HepG2 (cell line): ENCODE results near the gene CAPN13. TPM values are rescaled to one million over a fixed set of nuclear protein-coding genes. Genes with fewer than 3 reads are reported as not detected.

ENCODE experiments used
- ATAC-seq: fragments of 200-7000 bp; cut with Tn5 transposase; 3 replicates; pipeline ENCODE4 v1.9.1; 2020; ENCODE audit warnings: mild to moderate bottlenecking, moderate library complexity
- BruUV-seq: library from RNA; stranded (reverse); fragments of 400-500 nt; replicated peaks from 2 replicates; lab custom pipeline; 2021; lab: Mats Ljungman, UMichigan
- CTCF ChIA-PET: fragments of 300-600 bp; formaldehyde crosslinking; extraction: SDS; loops from one replicate; lab custom pipeline; 2021; ENCODE audit warnings: low total read pairs, inconsistent platforms, low intra/inter-chr PET ratio; lab: Yijun Ruan, JAX
- POLR2A ChIA-PET: fragments of 350-600 bp; sonication (Branson Sonifier 250); formaldehyde crosslinking; loops from one replicate; lab custom pipeline; 2020; ENCODE audit warnings: antibody characterized with exemption, inconsistent platforms; lab: Yijun Ruan, JAX
- DNase-seq: peaks from one replicate; pipeline ENCODE4 v3.0.0-alpha.2; 2015; ENCODE audit warnings: low spot score
- FAIRE-seq: peaks from 3 replicates; lab custom pipeline; 2011; peaks lifted over from hg19 to GRCh38; lab: Jason Lieb, UNC
- H2AFZ ChIP-seq: one replicate; pipeline ENCODE4 v1.6.1; 2011; ENCODE audit warnings: low read length, inconsistent platforms
- H3K27ac ChIP-seq: fragments of 300-600 bp; 3 replicates; pipeline ENCODE4 v1.8.0; 2011; ENCODE audit warnings: mixed run types, mild to moderate bottlenecking, mixed read lengths, low read length, inconsistent platforms; ENCODE audit not compliant: insufficient read depth; ENCODE audit errors: extremely low read length
- H3K27me3 ChIP-seq, 2 experiments: fragments of 200-600 bp in 1 of 2; 2 replicates in 1 of 2; 3 replicates in 1 of 2; pipeline versions ENCODE4 v1.6.0 to v1.8.0; 2011; ENCODE audit warnings: low read length in 2 of 2, mild to moderate bottlenecking in 2 of 2, moderate library complexity in 2 of 2, inconsistent platforms in 1 of 2; ENCODE audit not compliant: insufficient read depth in 2 of 2, control insufficient read depth in 1 of 2
- H3K36me3 ChIP-seq, 2 experiments: fragments of 200-600 bp in 1 of 2; replicated peaks in 1 of 2; 2 replicates in 1 of 2; 3 replicates in 1 of 2; pipeline versions ENCODE4 v1.5.1 to v1.8.0; 2011; ENCODE audit warnings: low read length in 2 of 2, inconsistent platforms in 1 of 2; ENCODE audit not compliant: insufficient read depth in 2 of 2, control insufficient read depth in 1 of 2
- H3K4me1 ChIP-seq: 2 replicates; pipeline ENCODE4 v1.5.1; 2012; ENCODE audit warnings: low read length, inconsistent platforms; ENCODE audit not compliant: insufficient read depth
- H3K4me2 ChIP-seq: 2 replicates; pipeline ENCODE4 v1.6.0; 2011; ENCODE audit warnings: low read depth, low read length, inconsistent platforms
- H3K4me3 ChIP-seq, 3 experiments: fragments of 200-600 bp in 1 of 3; sonication (generic), shearing (Covaris generic) in 1 of 3; replicated peaks in 1 of 3; 2 replicates each; pipeline ENCODE4 v1.5.1; 2011 to 2016; ENCODE audit warnings: low read length in 3 of 3, inconsistent platforms in 2 of 3, low read depth in 2 of 3, mild to moderate bottlenecking in 2 of 3, control low read depth in 1 of 3, mixed read lengths in 1 of 3; ENCODE audit not compliant: insufficient read depth in 1 of 3
- H3K79me2 ChIP-seq: one replicate; pipeline ENCODE4 v1.6.1; 2011; ENCODE audit warnings: low read length, inconsistent platforms; ENCODE audit not compliant: insufficient read depth
- H3K9ac ChIP-seq: 2 replicates; pipeline ENCODE4 v1.6.0; 2011; ENCODE audit warnings: mild to moderate bottlenecking, low read depth, low read length, inconsistent platforms; ENCODE audit not compliant: insufficient read depth
- H3K9me3 ChIP-seq: 2 replicates; pipeline ENCODE4 v1.5.1; 2012; ENCODE audit warnings: mild to moderate bottlenecking, low read length
- H4K20me1 ChIP-seq: 2 replicates; pipeline ENCODE4 v1.6.0; 2011; ENCODE audit warnings: inconsistent platforms, mild to moderate bottlenecking, low read length, moderate library complexity; ENCODE audit not compliant: insufficient read depth
- ASH2L ChIP-seq: fragments of 300-600, 200-600 bp; sonication (generic); IDR thresholded peaks from 2 replicates; pipeline ENCODE4 v1.7.0; 2017; ENCODE audit warnings: low read depth, mild to moderate bottlenecking, moderate library complexity, mixed read lengths, low read length; ENCODE audit not compliant: insufficient read length
- EED ChIP-seq: sonication (generic); formaldehyde crosslinking; IDR thresholded peaks from 2 replicates; pipeline ENCODE4 v1.5.0; 2020; ENCODE audit warnings: mild to moderate bottlenecking, missing genetic modification reagents
- HINFP ChIP-seq: sonication (generic); formaldehyde crosslinking; IDR thresholded peaks from 2 replicates; pipeline ENCODE4 v1.4.0; 2020; ENCODE audit warnings: low read depth, mild to moderate bottlenecking, missing genetic modification reagents
- HNRNPLL ChIP-seq: fragments of 200-400 bp; formaldehyde crosslinking; IDR thresholded peaks from 2 replicates; pipeline ENCODE4 v1.6.1; 2017; ENCODE audit warnings: mild to moderate bottlenecking, low read depth, low read length; ENCODE audit not compliant: poor library complexity, severe bottlenecking
- ISL2 ChIP-seq: sonication (generic); formaldehyde crosslinking; IDR thresholded peaks from 2 replicates; pipeline ENCODE4 v1.5.0; 2020; ENCODE audit warnings: missing genetic modification reagents
- ISX ChIP-seq: sonication (generic); formaldehyde crosslinking; conservative IDR thresholded peaks from 2 replicates; pipeline ENCODE4 v1.5.0; 2020; ENCODE audit warnings: missing genetic modification reagents
- MED1 ChIP-seq: sonication (generic); formaldehyde crosslinking; IDR thresholded peaks from 2 replicates; pipeline ENCODE4 v1.4.0; 2020; ENCODE audit warnings: missing genetic modification reagents
- MXD4 ChIP-seq: IDR thresholded peaks from 2 replicates; pipeline ENCODE4 v1.6.1; 2016; ENCODE audit warnings: mild to moderate bottlenecking, missing biosample characterization, missing genetic modification reagents
- NKX3-1 ChIP-seq: sonication (generic); formaldehyde crosslinking; IDR thresholded peaks from 2 replicates; pipeline ENCODE4 v1.5.0; 2020; ENCODE audit warnings: missing genetic modification reagents
- RFX5 ChIP-seq: IDR thresholded peaks from 2 replicates; pipeline ENCODE4 v1.6.1; 2011; ENCODE audit warnings: low read depth, low read length, improper control_type of control experiment
- RXRA ChIP-seq: sonication (generic); formaldehyde crosslinking; IDR thresholded peaks from 2 replicates; pipeline ENCODE4 v1.5.1; 2020; ENCODE audit warnings: missing genetic modification reagents
- SIN3B ChIP-seq: fragments of 150-350 bp; IDR thresholded peaks from 2 replicates; pipeline ENCODE4 v1.6.1; 2014; ENCODE audit warnings: low read length
- YEATS4 ChIP-seq: sonication (generic); formaldehyde crosslinking; IDR thresholded peaks from 2 replicates; pipeline ENCODE4 v1.4.0; 2020; ENCODE audit warnings: missing genetic modification reagents, borderline replicate concordance
- ZMYM3 ChIP-seq: sonication (generic); formaldehyde crosslinking; IDR thresholded peaks from 2 replicates; pipeline ENCODE4 v1.5.1; 2020; ENCODE audit warnings: mild to moderate bottlenecking, missing genetic modification reagents
- ZNF121 ChIP-seq: sonication (generic); formaldehyde crosslinking; IDR thresholded peaks from 2 replicates; pipeline ENCODE4 v1.5.0; 2020; ENCODE audit warnings: mild to moderate bottlenecking, missing genetic modification reagents
- ZNF124 ChIP-seq: sonication (generic); formaldehyde crosslinking; IDR thresholded peaks from 2 replicates; pipeline ENCODE4 v1.4.0; 2020; ENCODE audit warnings: missing genetic modification reagents
- ZNF225 ChIP-seq: sonication (generic); formaldehyde crosslinking; IDR thresholded peaks from 2 replicates; pipeline ENCODE4 v1.4.0; 2020; ENCODE audit warnings: mild to moderate bottlenecking, missing genetic modification reagents
- ZNF414 ChIP-seq: sonication (generic); formaldehyde crosslinking; IDR thresholded peaks from 2 replicates; pipeline ENCODE4 v1.5.0; 2020; ENCODE audit warnings: missing genetic modification reagents
- WGBS: methylation state at CpG from one replicate; pipeline ENCODE4 v1.1.6; 2017; ENCODE audit warnings: low lambda C conversion rate; 5-methylcytosine and 5-hydroxymethylcytosine counted together
- in situ Hi-C: cut with HindIII; loops from 2 replicates; pipeline ENCODE4 v1.10.0; 2017; ENCODE audit warnings: low pct_unique_long_range_greater_than_20kb; ENCODE audit not compliant: extremely low pct_ligation_motif_present
- intact Hi-C: fragments of 100-400 bp; cut with micrococcal nuclease; formaldehyde crosslinking; loops from one replicate; pipeline ENCODE4 v1.10.0; 2022; ENCODE audit not compliant: unreplicated experiment
- polyA plus RNA-seq, 8 experiments: library from polyadenylated mRNA; depleted of rRNA in 3 of 8; stranded (reverse) in 7 of 8; unstranded in 1 of 8; fragments of >200 nt; fragmentation: Illumina TruSeq in 4 of 8; extraction: Trizol in 4 of 8; gene quantifications; 2 replicates each; pipeline versions ENCODE4 v1.2.1 to v1.2.3, GENCODE V29; 2011 to 2016; ENCODE audit warnings: low read depth in 4 of 8, missing spikeins in 1 of 8, mixed read lengths in 1 of 8; ENCODE audit not compliant: insufficient read depth in 1 of 8
- total RNA-seq, 5 experiments: library from RNA; depleted of rRNA; stranded (reverse); fragments of >200 nt; fragmentation: Illumina TruSeq; extraction: Trizol; gene quantifications; 2 replicates each; pipeline ENCODE4 v1.2.3, GENCODE V29; 2016; ENCODE audit warnings: low read depth in 1 of 5
- TF ChIP-seq, protein P1 (sequence below): sonication (generic); formaldehyde crosslinking; conservative IDR thresholded peaks from 2 replicates; pipeline ENCODE4 v1.8.0; 2022; ENCODE audit warnings: missing genetic modification reagents

The CAPN13 gene
- total and polyA plus RNA-seq, 2 of the 13 experiments (the other 11 are each of a cell fraction or from before 2014, with no cell fraction given): not detected

DNA sequence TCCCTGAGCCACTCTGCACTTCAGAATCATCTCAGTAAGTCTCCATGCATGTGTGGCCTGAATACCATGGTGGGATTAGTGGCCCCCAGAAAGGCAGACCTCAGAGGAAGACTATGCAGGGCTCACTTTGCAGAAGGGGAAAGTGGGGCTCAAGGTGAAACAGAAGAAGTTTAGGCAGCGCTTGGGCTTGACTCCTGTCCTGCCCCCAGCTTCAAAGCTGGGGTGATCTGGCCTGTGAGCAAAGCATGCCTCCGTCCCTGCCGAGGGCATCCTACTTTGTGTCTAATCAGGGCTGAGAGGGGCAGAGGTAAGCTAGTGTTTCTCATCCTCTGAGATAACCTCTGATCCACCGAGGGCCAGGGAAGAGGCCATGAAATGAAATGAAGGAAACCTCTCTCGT is 7.9 kb downstream of the CAPN13 start:
- DNase-seq (no peak), FAIRE-seq (no peak), ATAC-seq (no peak)
- WGBS: 8% methylated on average over 5 of the region's 5 CpGs
- Histone ChIP-seq H3K27ac (no peak overlapping the region), H3K36me3 (no peaks in the 10 kb centered on the region), H3K27me3 (peaks cover 1 to 36% of the 10 kb centered on the region in 2 experiments; a peak in 2 of 5 replicates), H3K79me2 (no peaks in the 10 kb centered on the region), H3K4me1 (no peaks in the 10 kb centered on the region), H2AFZ (no peak overlapping the region), H3K4me2 (no peak overlapping the region), H4K20me1 (no peaks in the 10 kb centered on the region), H3K9ac (no peak overlapping the region), H3K9me3 (no peaks in the 10 kb centered on the region), H3K4me3 (no peak overlapping the region)
- intact Hi-C loops (no loop called here), in situ Hi-C loops (no loop called here)
- POLR2A ChIA-PET: no interaction called here
- CTCF ChIA-PET: no interaction called here
- TF ChIP-seq EED (CRISPR knock-in tag): no peak
- no peak for TF ChIP-seq ASH2L
- TF ChIP-seq RFX5: no peak
- no peak for TF ChIP-seq ZNF124 (CRISPR knock-in tag)
- TF ChIP-seq, protein P1, sequence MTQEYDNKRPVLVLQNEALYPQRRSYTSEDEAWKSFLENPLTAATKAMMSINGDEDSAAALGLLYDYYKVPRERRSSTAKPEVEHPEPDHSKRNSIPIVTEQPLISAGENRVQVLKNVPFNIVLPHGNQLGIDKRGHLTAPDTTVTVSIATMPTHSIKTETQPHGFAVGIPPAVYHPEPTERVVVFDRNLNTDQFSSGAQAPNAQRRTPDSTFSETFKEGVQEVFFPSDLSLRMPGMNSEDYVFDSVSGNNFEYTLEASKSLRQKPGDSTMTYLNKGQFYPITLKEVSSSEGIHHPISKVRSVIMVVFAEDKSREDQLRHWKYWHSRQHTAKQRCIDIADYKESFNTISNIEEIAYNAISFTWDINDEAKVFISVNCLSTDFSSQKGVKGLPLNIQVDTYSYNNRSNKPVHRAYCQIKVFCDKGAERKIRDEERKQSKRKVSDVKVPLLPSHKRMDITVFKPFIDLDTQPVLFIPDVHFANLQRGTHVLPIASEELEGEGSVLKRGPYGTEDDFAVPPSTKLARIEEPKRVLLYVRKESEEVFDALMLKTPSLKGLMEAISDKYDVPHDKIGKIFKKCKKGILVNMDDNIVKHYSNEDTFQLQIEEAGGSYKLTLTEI (CRISPR knock-in tag): no peak
- TF ChIP-seq ZNF225 (CRISPR knock-in tag): no peak
- no peak for TF ChIP-seq ISX (CRISPR knock-in tag)
- TF ChIP-seq ZNF121 (CRISPR knock-in tag): no peak
- no peak for TF ChIP-seq YEATS4
- TF ChIP-seq NKX3-1: no peak
- no peak for TF ChIP-seq MED1 (CRISPR knock-in tag)
- no peak for TF ChIP-seq ISL2 (CRISPR knock-in tag)
- TF ChIP-seq HNRNPLL: no peak
- no peak for TF ChIP-seq ZNF414
- no peak for TF ChIP-seq SIN3B
- TF ChIP-seq MXD4: no peak
- no peak for TF ChIP-seq RXRA (CRISPR knock-in tag)
- TF ChIP-seq ZMYM3 (CRISPR knock-in tag): no peak
- no peak for TF ChIP-seq HINFP (CRISPR knock-in tag)
- no TSS peak for BruUV-seq
